ES-I3 (cell line): ENCODE results near the gene GNAI3.

ENCODE experiments used
- H3K36me3 ChIP-seq: 2 replicates; pipeline ENCODE4 v1.6.1; 2013; ENCODE audit warnings: mild to moderate bottlenecking, low read length, control low read depth, moderate library complexity; ENCODE audit not compliant: insufficient read depth
- H3K4me1 ChIP-seq: 2 replicates; pipeline ENCODE4 v1.6.1; 2013; ENCODE audit warnings: mild to moderate bottlenecking, control low read depth, low read length; ENCODE audit not compliant: insufficient read depth
- H3K9ac ChIP-seq: 2 replicates; pipeline ENCODE4 v1.6.1; 2013; ENCODE audit warnings: low read depth, mild to moderate bottlenecking, low read length, moderate library complexity
- H3K9me3 ChIP-seq: 2 replicates; pipeline ENCODE4 v1.6.1; 2013; ENCODE audit warnings: mild to moderate bottlenecking, low read length, moderate library complexity; ENCODE audit not compliant: control insufficient read depth, insufficient read depth

Gene GNAI3

GRCh38 chr1:109532365-109533136 is 15.9 kb upstream of the GNAI3 start:
- Histone ChIP-seq H3K9ac (peak overlapping the region; percentile 12; the same call in 1 of the 2 replicates), H3K9me3 (no peaks in the 10 kb centered on the region), H3K36me3 (no peaks in the 10 kb centered on the region), H3K4me1 (peaks cover 4% of the 10 kb centered on the region; the same call in 1 of the 2 replicates)

GRCh38 chr1:109534307-109534858 is 14.0 kb upstream of the GNAI3 start:
- Histone ChIP-seq H3K9me3 (no peaks in the 10 kb centered on the region), H3K9ac (no peak overlapping the region), H3K36me3 (no peaks in the 10 kb centered on the region), H3K4me1 (peaks cover 4% of the 10 kb centered on the region; the same call in 1 of the 2 replicates)

GRCh38 chr1:109535481-109535880 is 12.9 kb upstream of the GNAI3 start:
- Histone ChIP-seq H3K9me3 (no peaks in the 10 kb centered on the region), H3K36me3 (no peaks in the 10 kb centered on the region), H3K9ac (no peak overlapping the region), H3K4me1 (peaks cover 14% of the 10 kb centered on the region; the same call in 1 of the 2 replicates)

- Histone ChIP-seq H3K9ac (no peak overlapping the region), H3K9me3 (no peaks in the 10 kb centered on the region), H3K4me1 (peaks cover 14% of the 10 kb centered on the region; the same call in 1 of the 2 replicates), H3K36me3 (no peaks in the 10 kb centered on the region)
Observed at GRCh38 chr1:109535971-109536491, 12.4 kb upstream of the GNAI3 start.

- Histone ChIP-seq H3K9me3 (no peaks in the 10 kb centered on the region), H3K36me3 (no peaks in the 10 kb centered on the region), H3K4me1 (peaks cover 11% of the 10 kb centered on the region; the same call in 1 of the 2 replicates), H3K9ac (no peak overlapping the region)
Observed at GRCh38 chr1:109537450-109538178, 10.8 kb upstream of the GNAI3 start.

- Histone ChIP-seq H3K9me3 (no peaks in the 10 kb centered on the region), H3K4me1 (peaks cover 10% of the 10 kb centered on the region; the same call in 1 of the 2 replicates), H3K36me3 (no peaks in the 10 kb centered on the region), H3K9ac (no peak overlapping the region)
Observed at GRCh38 chr1:109538827-109539555, 9.4 kb upstream of the GNAI3 start.

GRCh38 chr1:109539676-109540075 is 8.7 kb upstream of the GNAI3 start, which contains the start of gene GPR61:
Gene GPR61 (plus strand): TSS chr1:109539872. CDS start chr1:109543023, 3,151 bp downstream.
- H3K9me3 ChIP-seq: no peaks in the 10 kb centered on the region
- H3K36me3 ChIP-seq: no peaks in the 10 kb centered on the region
- H3K9ac ChIP-seq: peak within 1 kb of the TSS; percentile 17; the same call in 1 of the 2 replicates
- H3K4me1 ChIP-seq: peaks cover 10% of the 10 kb centered on the region; the same call in 1 of the 2 replicates

GRCh38 chr1:109541102-109541501 is 7.3 kb upstream of the GNAI3 start:
- Histone ChIP-seq H3K9ac (no peak overlapping the region), H3K4me1 (peaks cover 10% of the 10 kb centered on the region; the same call in 1 of the 2 replicates), H3K9me3 (no peaks in the 10 kb centered on the region), H3K36me3 (no peaks in the 10 kb centered on the region)

GRCh38 chr1:109542657-109543056 is 5.8 kb upstream of the GNAI3 start:
- Histone ChIP-seq H3K4me1 (peaks cover 21% of the 10 kb centered on the region), H3K9me3 (no peaks in the 10 kb centered on the region), H3K9ac (no peak overlapping the region), H3K36me3 (no peaks in the 10 kb centered on the region)

- H3K9ac ChIP-seq: no peak overlapping the region
- H3K4me1 ChIP-seq: peaks cover 21% of the 10 kb centered on the region
- no peaks in the 10 kb centered on the region for H3K36me3 ChIP-seq
- no peaks in the 10 kb centered on the region for H3K9me3 ChIP-seq
Observed at GRCh38 chr1:109543283-109543987, 5.0 kb upstream of the GNAI3 start.

- no peak overlapping the region for H3K9ac ChIP-seq
- H3K36me3 ChIP-seq: no peaks in the 10 kb centered on the region
- H3K4me1 ChIP-seq: peaks cover 21% of the 10 kb centered on the region
- H3K9me3 ChIP-seq: no peaks in the 10 kb centered on the region
Observed at GRCh38 chr1:109543988-109544735, 4.3 kb upstream of the GNAI3 start.

- Histone ChIP-seq H3K36me3 (no peaks in the 10 kb centered on the region), H3K4me1 (peaks cover 15% of the 10 kb centered on the region), H3K9me3 (no peaks in the 10 kb centered on the region), H3K9ac (peak overlapping the region; percentile 97)
Observed at GRCh38 chr1:109546311-109547109, 1.9 kb upstream of the GNAI3 start.
